COR-L47 (cell line): ENCODE results near the gene PRKCZ.

Experiments
- DNase-seq: peaks from one replicate; lab custom pipeline; 2025; lab: John Stamatoyannopoulos, UW

PRKCZ gene

GRCh38 chr1:2194319-2194897, 144.2 kb downstream of the PRKCZ start, which contains the start of gene FAAP20:
FAAP20 (minus strand) TSS chr1:2194772; CDS start chr1:2194749, 23 bp downstream.
- DNase-seq = peak; percentile 71

GRCh38 chr1:2194898-2195673, 144.9 kb downstream of the PRKCZ start:
- peak; percentile 84 for DNase-seq

GRCh38 chr1:2195785-2196184, 145.6 kb downstream of the PRKCZ start:
- DNase-seq = no peak

- no peak for DNase-seq
Observed at GRCh38 chr1:2196901-2197638, 146.9 kb downstream of the PRKCZ start.

GRCh38 chr1:2197707-2198165, 147.5 kb downstream of the PRKCZ start:
- no peak for DNase-seq

GRCh38 chr1:2198571-2198970, 148.4 kb downstream of the PRKCZ start:
- DNase-seq = no peak

- peak; percentile 59 for DNase-seq
Observed at GRCh38 chr1:2199042-2199810, 149.0 kb downstream of the PRKCZ start.

- DNase-seq = no peak
Observed at GRCh38 chr1:2200308-2200943, 150.2 kb downstream of the PRKCZ start.

GRCh38 chr1:2201062-2201461, 150.9 kb downstream of the PRKCZ start:
- no peak for DNase-seq

GRCh38 chr1:2202008-2202575, 151.9 kb downstream of the PRKCZ start:
- no peak for DNase-seq

GRCh38 chr1:2202843-2203601, 152.8 kb downstream of the PRKCZ start:
- DNase-seq = no peak

- no peak for DNase-seq
Observed at GRCh38 chr1:2203671-2204414, 153.6 kb downstream of the PRKCZ start.

- DNase-seq = no peak
Observed at GRCh38 chr1:2204415-2205190, 154.4 kb downstream of the PRKCZ start.

- peak; percentile 36 for DNase-seq
Observed at GRCh38 chr1:2205191-2205952, 155.2 kb downstream of the PRKCZ start.

- DNase-seq = no peak
Observed at GRCh38 chr1:2206813-2207487, 156.7 kb downstream of the PRKCZ start.

GRCh38 chr1:2208309-2209239, 158.4 kb downstream of the PRKCZ start:
- DNase-seq = no peak
